ENCODE measurements around the gene KRT26.
"Not testable (repeated sequence)": the region's sequence is repeated elsewhere in the genome, so short reads cannot be mapped to it uniquely, and the experiment has no call there.

Gene KRT26

GRCh38 chr17:40763752-40764151, 8.2 kb downstream of the KRT26 start:
- Histone ChIP-seq H3K27ac (ENCODE audit: low read depth, low read length) (no peak overlapping the region), H3K4me1 (ENCODE audit: control insufficient read depth, insufficient read depth, low read length) (no peaks in the 10 kb centered on the region), H3K4me3 (ENCODE audit: low read depth, low read length) (no peak overlapping the region), H3K36me3 (ENCODE audit: control insufficient read depth, insufficient read depth, low read length) (no peaks in the 10 kb centered on the region), H3K9ac (ENCODE audit: low read length) (no peak overlapping the region), H3K9me3 (ENCODE audit: control insufficient read depth, insufficient read depth, low read depth, low read length) (peaks cover 26% of the 10 kb centered on the region), H3K27me3 (ENCODE audit: control insufficient read depth, insufficient read depth, low read length) (no peaks in the 10 kb centered on the region)

- H3K27ac ChIP-seq (ENCODE audit: low read depth, low read length) = no peak overlapping the region
- no peak overlapping the region for H3K9ac ChIP-seq (ENCODE audit: low read length)
- no peaks in the 10 kb centered on the region for H3K4me1 ChIP-seq (ENCODE audit: control insufficient read depth, insufficient read depth, low read length)
- no peaks in the 10 kb centered on the region for H3K36me3 ChIP-seq (ENCODE audit: control insufficient read depth, insufficient read depth, low read length)
- peaks cover 27% of the 10 kb centered on the region for H3K9me3 ChIP-seq (ENCODE audit: control insufficient read depth, insufficient read depth, low read depth, low read length)
- H3K4me3 ChIP-seq (ENCODE audit: low read depth, low read length) = no peak overlapping the region
- no peaks in the 10 kb centered on the region for H3K27me3 ChIP-seq (ENCODE audit: control insufficient read depth, insufficient read depth, low read length)
Measured at GRCh38 chr17:40760105-40761016, 11.6 kb downstream of the KRT26 start.

- H3K4me1 ChIP-seq (ENCODE audit: control insufficient read depth, insufficient read depth, low read length) = no peaks in the 10 kb centered on the region
- H3K9ac ChIP-seq (ENCODE audit: low read length) = no peak within 1 kb of the TSS
- H3K9me3 ChIP-seq (ENCODE audit: control insufficient read depth, insufficient read depth, low read depth, low read length) = peaks cover 5% of the 10 kb centered on the region; the same call in 1 of the 2 replicates
- H3K27ac ChIP-seq (ENCODE audit: low read depth, low read length) = no peak within 1 kb of the TSS
- H3K36me3 ChIP-seq (ENCODE audit: control insufficient read depth, insufficient read depth, low read length) = no peaks in the 10 kb centered on the region
- peaks cover 3% of the 10 kb centered on the region; the same call in 1 of the 2 replicates for H3K27me3 ChIP-seq (ENCODE audit: control insufficient read depth, insufficient read depth, low read length)
- H3K4me3 ChIP-seq (ENCODE audit: low read depth, low read length) = no peak within 1 kb of the TSS
Measured at GRCh38 chr17:40755231-40755630, 16.8 kb downstream of the KRT26 start, which contains the start of gene KRT25. TSS of gene KRT25 (minus strand) at chr17:40755331. CDS start at chr17:40755271, 60 bp downstream.

- Histone ChIP-seq H3K4me3 (ENCODE audit: low read depth, low read length) (no peak overlapping the region), H3K36me3 (ENCODE audit: control insufficient read depth, insufficient read depth, low read length) (no peaks in the 10 kb centered on the region), H3K4me1 (ENCODE audit: control insufficient read depth, insufficient read depth, low read length) (no peaks in the 10 kb centered on the region), H3K27me3 (ENCODE audit: control insufficient read depth, insufficient read depth, low read length) (peaks cover 10% of the 10 kb centered on the region; the same call in 1 of the 2 replicates), H3K9me3 (ENCODE audit: control insufficient read depth, insufficient read depth, low read depth, low read length) (peaks cover under 1% of the 10 kb centered on the region; the same call in 1 of the 2 replicates), H3K27ac (ENCODE audit: low read depth, low read length) (no peak overlapping the region), H3K9ac (ENCODE audit: low read length) (no peak overlapping the region)
Measured at GRCh38 chr17:40753804-40754203, 18.2 kb downstream of the KRT26 start.

- H3K27me3 ChIP-seq (ENCODE audit: control insufficient read depth, insufficient read depth, low read length) = peaks cover 15% of the 10 kb centered on the region; the same call in 1 of the 2 replicates
- H3K9ac ChIP-seq (ENCODE audit: low read length) = no peak overlapping the region
- no peaks in the 10 kb centered on the region for H3K4me1 ChIP-seq (ENCODE audit: control insufficient read depth, insufficient read depth, low read length)
- H3K36me3 ChIP-seq (ENCODE audit: control insufficient read depth, insufficient read depth, low read length) = no peaks in the 10 kb centered on the region
- no peak overlapping the region for H3K4me3 ChIP-seq (ENCODE audit: low read depth, low read length)
- no peaks in the 10 kb centered on the region for H3K9me3 ChIP-seq (ENCODE audit: control insufficient read depth, insufficient read depth, low read depth, low read length)
- no peak overlapping the region for H3K27ac ChIP-seq (ENCODE audit: low read depth, low read length)
Measured at GRCh38 chr17:40751065-40751464, 20.9 kb downstream of the KRT26 start.

GRCh38 chr17:40750391-40750790, 21.6 kb downstream of the KRT26 start:
- Histone ChIP-seq H3K9me3 (ENCODE audit: control insufficient read depth, insufficient read depth, low read depth, low read length) (no peaks in the 10 kb centered on the region), H3K4me3 (ENCODE audit: low read depth, low read length) (no peak overlapping the region), H3K27me3 (ENCODE audit: control insufficient read depth, insufficient read depth, low read length) (peaks cover 15% of the 10 kb centered on the region; the same call in 1 of the 2 replicates), H3K9ac (ENCODE audit: low read length) (no peak overlapping the region), H3K27ac (ENCODE audit: low read depth, low read length) (no peak overlapping the region), H3K4me1 (ENCODE audit: control insufficient read depth, insufficient read depth, low read length) (no peaks in the 10 kb centered on the region), H3K36me3 (ENCODE audit: control insufficient read depth, insufficient read depth, low read length) (no peaks in the 10 kb centered on the region)

- not testable (repeated sequence) for H3K4me1 ChIP-seq (ENCODE audit: control insufficient read depth, insufficient read depth, low read length); H3K9ac ChIP-seq (ENCODE audit: low read length); H3K27ac ChIP-seq (ENCODE audit: low read depth, low read length); H3K36me3 ChIP-seq (ENCODE audit: control insufficient read depth, insufficient read depth, low read length); H3K4me3 ChIP-seq (ENCODE audit: low read depth, low read length); H3K9me3 ChIP-seq (ENCODE audit: control insufficient read depth, insufficient read depth, low read depth, low read length)
- H3K27me3 ChIP-seq (ENCODE audit: control insufficient read depth, insufficient read depth, low read length) = peaks cover 13% of the 10 kb centered on the region; the same call in 1 of the 2 replicates
Measured at GRCh38 chr17:40748666-40749065, 23.3 kb downstream of the KRT26 start.

GRCh38 chr17:40738553-40738952, 33.4 kb downstream of the KRT26 start:
- H3K9me3 ChIP-seq (ENCODE audit: control insufficient read depth, insufficient read depth, low read depth, low read length) = peaks cover 8% of the 10 kb centered on the region
- H3K9ac ChIP-seq (ENCODE audit: low read length) = no peak overlapping the region
- no peak overlapping the region for H3K27ac ChIP-seq (ENCODE audit: low read depth, low read length)
- H3K4me1 ChIP-seq (ENCODE audit: control insufficient read depth, insufficient read depth, low read length) = no peaks in the 10 kb centered on the region
- peaks cover 7% of the 10 kb centered on the region; the same call in 1 of the 2 replicates for H3K27me3 ChIP-seq (ENCODE audit: control insufficient read depth, insufficient read depth, low read length)
- H3K36me3 ChIP-seq (ENCODE audit: control insufficient read depth, insufficient read depth, low read length) = no peaks in the 10 kb centered on the region
- H3K4me3 ChIP-seq (ENCODE audit: low read depth, low read length) = no peak overlapping the region

- Histone ChIP-seq H3K27ac (ENCODE audit: low read depth, low read length) (no peak overlapping the region), H3K4me3 (ENCODE audit: low read depth, low read length) (no peak overlapping the region), H3K9ac (ENCODE audit: low read length) (no peak overlapping the region), H3K4me1 (ENCODE audit: control insufficient read depth, insufficient read depth, low read length) (no peaks in the 10 kb centered on the region), H3K9me3 (ENCODE audit: control insufficient read depth, insufficient read depth, low read depth, low read length) (peaks cover 8% of the 10 kb centered on the region; the same call in 1 of the 2 replicates), H3K27me3 (ENCODE audit: control insufficient read depth, insufficient read depth, low read length) (peaks cover 12% of the 10 kb centered on the region; the same call in 1 of the 2 replicates), H3K36me3 (ENCODE audit: control insufficient read depth, insufficient read depth, low read length) (no peaks in the 10 kb centered on the region)
Measured at GRCh38 chr17:40735016-40735415, 37.0 kb downstream of the KRT26 start.

- Histone ChIP-seq H3K9me3 (ENCODE audit: control insufficient read depth, insufficient read depth, low read depth, low read length) (peaks cover 8% of the 10 kb centered on the region; the same call in 1 of the 2 replicates), H3K9ac (ENCODE audit: low read length) (no peak overlapping the region), H3K4me1 (ENCODE audit: control insufficient read depth, insufficient read depth, low read length) (no peaks in the 10 kb centered on the region), H3K27me3 (ENCODE audit: control insufficient read depth, insufficient read depth, low read length) (peaks cover 14% of the 10 kb centered on the region; the same call in 1 of the 2 replicates), H3K36me3 (ENCODE audit: control insufficient read depth, insufficient read depth, low read length) (no peaks in the 10 kb centered on the region), H3K4me3 (ENCODE audit: low read depth, low read length) (no peak overlapping the region), H3K27ac (ENCODE audit: low read depth, low read length) (no peak overlapping the region)
Measured at GRCh38 chr17:40734018-40734417, 38.0 kb downstream of the KRT26 start.

GRCh38 chr17:40730970-40731369, 41.0 kb downstream of the KRT26 start:
- H3K9ac ChIP-seq (ENCODE audit: low read length) = no peak overlapping the region
- no peaks in the 10 kb centered on the region for H3K36me3 ChIP-seq (ENCODE audit: control insufficient read depth, insufficient read depth, low read length)
- no peak overlapping the region for H3K27ac ChIP-seq (ENCODE audit: low read depth, low read length)
- H3K4me3 ChIP-seq (ENCODE audit: low read depth, low read length) = no peak overlapping the region
- peaks cover 8% of the 10 kb centered on the region; the same call in 1 of the 2 replicates for H3K9me3 ChIP-seq (ENCODE audit: control insufficient read depth, insufficient read depth, low read depth, low read length)
- no peaks in the 10 kb centered on the region for H3K4me1 ChIP-seq (ENCODE audit: control insufficient read depth, insufficient read depth, low read length)
- H3K27me3 ChIP-seq (ENCODE audit: control insufficient read depth, insufficient read depth, low read length) = peaks cover 14% of the 10 kb centered on the region; the same call in 1 of the 2 replicates
